Measurements from ENCODE around the gene EFNA2. TPM values are rescaled to one million over a fixed set of nuclear protein-coding genes. Genes with fewer than 3 reads are reported as not detected.

Gene EFNA2
- total RNA-seq, 1 experiment from 2014 or later = not detected

DNA sequence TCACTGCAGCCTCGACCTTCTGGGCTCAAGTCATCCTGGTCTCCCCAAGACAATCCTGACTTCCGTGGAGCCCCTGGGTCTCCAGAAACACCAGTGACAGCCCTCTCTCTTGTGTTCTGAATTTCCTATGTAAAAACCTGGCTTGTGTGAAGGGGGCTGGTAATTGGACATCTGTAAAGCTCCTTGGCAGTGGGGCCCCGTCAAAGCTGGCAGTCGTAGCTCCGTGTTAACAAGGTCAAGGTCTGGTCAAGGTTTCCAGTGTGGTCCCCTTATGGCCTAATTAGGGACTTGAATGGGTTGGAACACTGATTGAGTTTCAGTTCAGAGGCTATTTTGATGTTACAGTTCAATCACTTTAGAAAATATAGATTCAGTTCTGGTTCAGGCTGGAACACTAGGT, 65.2 kb downstream of the EFNA2 start:
- no peaks in the 10 kb centered on the region for H3K9me3 ChIP-seq (ENCODE audit: low read length)
- ChIA-PET POLR2A (ENCODE audit: unreplicated experiment) (no interaction called here), CTCF (no interaction called here)
- ATAC-seq (no peak), DNase-seq (no peak)
- no peaks in the 10 kb centered on the region for H3K27me3 ChIP-seq (ENCODE audit: low read length)
- H2AFZ ChIP-seq (ENCODE audit: low read length) = no peak overlapping the region
- intact Hi-C loops (cut with micrococcal nuclease) = loop anchor here (10.0 kb wide), 1 partner anchor 76 kb away; the partner anchor contains the start of gene FAM174C
- H3K27ac ChIP-seq (ENCODE audit: low read length) = no peak overlapping the region
- no peaks in the 10 kb centered on the region for H4K20me1 ChIP-seq (ENCODE audit: low read length)
- no TSS peak for BruUV-seq (replicated peaks)
- no peak overlapping the region for H3K9ac ChIP-seq (ENCODE audit: low read length)
- TF ChIP-seq EZH2phosphoT487 (IDR thresholded peaks at IDR 0.05; ENCODE audit: borderline replicate concordance, low read length) (no peak), EZH2 (IDR thresholded peaks at IDR 0.05; ENCODE audit: low read length, unreplicated experiment) (no peak)
- TF ChIP-seq, protein P1, sequence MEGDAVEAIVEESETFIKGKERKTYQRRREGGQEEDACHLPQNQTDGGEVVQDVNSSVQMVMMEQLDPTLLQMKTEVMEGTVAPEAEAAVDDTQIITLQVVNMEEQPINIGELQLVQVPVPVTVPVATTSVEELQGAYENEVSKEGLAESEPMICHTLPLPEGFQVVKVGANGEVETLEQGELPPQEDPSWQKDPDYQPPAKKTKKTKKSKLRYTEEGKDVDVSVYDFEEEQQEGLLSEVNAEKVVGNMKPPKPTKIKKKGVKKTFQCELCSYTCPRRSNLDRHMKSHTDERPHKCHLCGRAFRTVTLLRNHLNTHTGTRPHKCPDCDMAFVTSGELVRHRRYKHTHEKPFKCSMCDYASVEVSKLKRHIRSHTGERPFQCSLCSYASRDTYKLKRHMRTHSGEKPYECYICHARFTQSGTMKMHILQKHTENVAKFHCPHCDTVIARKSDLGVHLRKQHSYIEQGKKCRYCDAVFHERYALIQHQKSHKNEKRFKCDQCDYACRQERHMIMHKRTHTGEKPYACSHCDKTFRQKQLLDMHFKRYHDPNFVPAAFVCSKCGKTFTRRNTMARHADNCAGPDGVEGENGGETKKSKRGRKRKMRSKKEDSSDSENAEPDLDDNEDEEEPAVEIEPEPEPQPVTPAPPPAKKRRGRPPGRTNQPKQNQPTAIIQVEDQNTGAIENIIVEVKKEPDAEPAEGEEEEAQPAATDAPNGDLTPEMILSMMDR (conservative IDR thresholded peaks at IDR 0.05; ENCODE audit: low read depth, low read length) = no peak
- H3K4me2 ChIP-seq (ENCODE audit: low read length) = no peak overlapping the region
- no peaks in the 10 kb centered on the region for H3K9me2 ChIP-seq (replicated peaks; ENCODE audit: low read length)
- no peaks in the 10 kb centered on the region for H3K36me3 ChIP-seq (ENCODE audit: low read depth, low read length)
- peaks cover 6% of the 10 kb centered on the region; the same call in 1 of the 2 replicates for H3K79me2 ChIP-seq (ENCODE audit: low read length)
- H3K4me1 ChIP-seq (ENCODE audit: insufficient read depth, low read length) = peaks cover under 1% of the 10 kb centered on the region; the same call in 1 of the 2 replicates
- H3F3A ChIP-seq (ENCODE audit: low read length, unreplicated experiment) = no peaks in the 10 kb centered on the region
- H3K4me3 ChIP-seq (ENCODE audit: low read length) = no peak overlapping the region

Other genes starting within 250 kb of the EFNA2 start
- gene ABCA7, start 245.8 kb upstream of the EFNA2 start, total RNA-seq (2014; rRNA removed) = 27.3 and 31.3 TPM in 2 replicates
- 45.3 and 68.4 TPM in 2 replicates for gene ARHGAP45, start 218.7 kb upstream of the EFNA2 start, total RNA-seq (2014; rRNA removed)
- gene POLR2E, start 190.5 kb upstream of the EFNA2 start, total RNA-seq (2014; rRNA removed) = 335 and 375 TPM in 2 replicates
- 517 and 644 TPM in 2 replicates for gene GPX4, start 181.9 kb upstream of the EFNA2 start, total RNA-seq (2014; rRNA removed)
- 62.4 and 75.0 TPM in 2 replicates for gene SBNO2, start 111.6 kb upstream of the EFNA2 start, total RNA-seq (2014; rRNA removed)
- gene STK11, start 80.1 kb upstream of the EFNA2 start, total RNA-seq (2014; rRNA removed) = 82.4 and 93.0 TPM in 2 replicates
- gene CBARP, start 47.9 kb upstream of the EFNA2 start, total RNA-seq (2014; rRNA removed) = 3.3 and 6.3 TPM in 2 replicates
- 102 and 187 TPM in 2 replicates for gene ATP5F1D, start 44.1 kb upstream of the EFNA2 start, total RNA-seq (2014; rRNA removed)
- 17.3 and 41.8 TPM in 2 replicates for gene MIDN, start 37.3 kb upstream of the EFNA2 start, total RNA-seq (2014; rRNA removed)
- 136 and 197 TPM in 2 replicates for gene CIRBP, start 16.5 kb upstream of the EFNA2 start, total RNA-seq (2014; rRNA removed)
- 110 and 133 TPM in 2 replicates for gene FAM174C, start 10.3 kb upstream of the EFNA2 start, total RNA-seq (2014; rRNA removed)
- 102 and 111 TPM in 2 replicates for gene NDUFS7, start 98.0 kb downstream of the EFNA2 start, total RNA-seq (2014; rRNA removed)
- 74.9 and 75.6 TPM in 2 replicates for gene GAMT, start 115.7 kb downstream of the EFNA2 start, total RNA-seq (2014; rRNA removed)
- gene DAZAP1, start 121.7 kb downstream of the EFNA2 start, total RNA-seq (2014; rRNA removed) = 177 and 178 TPM in 2 replicates
- 1,797 and 2,672 TPM in 2 replicates for gene RPS15, start 152.5 kb downstream of the EFNA2 start, total RNA-seq (2014; rRNA removed)
- 0.29 and 1.4 TPM in 2 replicates for gene APC2, start 164.2 kb downstream of the EFNA2 start, total RNA-seq (2014; rRNA removed)
- 45.0 and 54.9 TPM in 2 replicates for gene C19orf25, start 193.3 kb downstream of the EFNA2 start, total RNA-seq (2014; rRNA removed)
- 3.9 and 5.7 TPM in 2 replicates for gene PCSK4, start 204.5 kb downstream of the EFNA2 start, total RNA-seq (2014; rRNA removed)
- 27.2 and 34.7 TPM in 2 replicates for gene REEP6, start 205.3 kb downstream of the EFNA2 start, total RNA-seq (2014; rRNA removed)
- gene ADAMTSL5, start 227.1 kb downstream of the EFNA2 start, total RNA-seq (2014; rRNA removed) = 1.7 and 5.0 TPM in 2 replicates
- not detected in 2 replicates for gene PLK5, start 238.2 kb downstream of the EFNA2 start, total RNA-seq (2014; rRNA removed)

Data from PC-3 (cell line).